HG03066 (cell line): ENCODE results near the gene PKNOX2.

ENCODE experiments used
- ATAC-seq: cut with Tn5 transposase; IDR thresholded peaks from one replicate; pipeline ENCODE4 v1.9.1; 2021; ENCODE audit warnings: low read depth; ENCODE audit not compliant: unreplicated experiment

Gene PKNOX2

GRCh38 chr11:125330462-125331325 is 166.1 kb downstream of the PKNOX2 start:
- ATAC-seq, result no peak

- ATAC-seq, result no peak
Measured at GRCh38 chr11:125331357-125332035, 166.9 kb downstream of the PKNOX2 start.

- ATAC-seq, result no peak
Measured at GRCh38 chr11:125332821-125333220, 168.3 kb downstream of the PKNOX2 start.

GRCh38 chr11:125333354-125334073 is 169.0 kb downstream of the PKNOX2 start:
- ATAC-seq, result no peak

- ATAC-seq, result no peak
Measured at GRCh38 chr11:125335106-125335505, 170.6 kb downstream of the PKNOX2 start.

- ATAC-seq, result no peak
Measured at GRCh38 chr11:125337836-125338834, 173.6 kb downstream of the PKNOX2 start.

GRCh38 chr11:125338886-125339811 is 174.6 kb downstream of the PKNOX2 start:
- no peak for ATAC-seq

- ATAC-seq, result no peak
Measured at GRCh38 chr11:125341676-125342075, 177.1 kb downstream of the PKNOX2 start.

GRCh38 chr11:125342281-125342930 is 177.9 kb downstream of the PKNOX2 start:
- ATAC-seq, result no peak

- ATAC-seq, result no peak
Measured at GRCh38 chr11:125343086-125343717, 178.7 kb downstream of the PKNOX2 start.

- ATAC-seq, result no peak
Measured at GRCh38 chr11:125343718-125344131, 179.2 kb downstream of the PKNOX2 start.

GRCh38 chr11:125344846-125345420 is 180.4 kb downstream of the PKNOX2 start:
- ATAC-seq, result no peak

GRCh38 chr11:125345421-125346178 is 181.0 kb downstream of the PKNOX2 start:
- no peak for ATAC-seq

- ATAC-seq, result no peak
Measured at GRCh38 chr11:125346179-125346530, 181.6 kb downstream of the PKNOX2 start.

- ATAC-seq, result no peak
Measured at GRCh38 chr11:125346565-125347260, 182.2 kb downstream of the PKNOX2 start.

- ATAC-seq, result no peak
Measured at GRCh38 chr11:125347261-125347585, 182.7 kb downstream of the PKNOX2 start.
